ENCODE results near the gene INPP5D.
"Not testable (repeated sequence)": the region's sequence is repeated elsewhere in the genome, so short reads cannot be mapped to it uniquely, and the experiment has no call there.

The INPP5D gene

DNA sequence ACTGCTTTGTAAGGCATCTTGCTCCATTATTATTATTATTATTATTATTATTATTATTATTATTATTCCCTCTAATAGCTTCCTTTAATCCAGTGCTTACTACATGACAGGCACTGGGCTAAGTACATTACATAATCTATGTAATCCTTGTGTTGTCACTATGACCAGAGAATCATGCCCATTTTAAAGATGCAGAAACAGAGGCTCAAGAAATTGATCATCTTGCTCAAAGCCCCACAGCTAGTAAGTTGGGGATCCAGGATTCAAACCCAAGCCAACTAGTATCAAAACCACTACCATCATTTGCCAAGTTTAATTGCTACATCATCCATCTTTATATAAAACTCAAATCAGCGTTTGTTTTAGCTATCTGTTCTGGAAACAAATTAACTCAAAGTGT, 46.5 kb upstream of the INPP5D start:
- DNase-seq: no peak
- TF ChIP-seq, protein P1, sequence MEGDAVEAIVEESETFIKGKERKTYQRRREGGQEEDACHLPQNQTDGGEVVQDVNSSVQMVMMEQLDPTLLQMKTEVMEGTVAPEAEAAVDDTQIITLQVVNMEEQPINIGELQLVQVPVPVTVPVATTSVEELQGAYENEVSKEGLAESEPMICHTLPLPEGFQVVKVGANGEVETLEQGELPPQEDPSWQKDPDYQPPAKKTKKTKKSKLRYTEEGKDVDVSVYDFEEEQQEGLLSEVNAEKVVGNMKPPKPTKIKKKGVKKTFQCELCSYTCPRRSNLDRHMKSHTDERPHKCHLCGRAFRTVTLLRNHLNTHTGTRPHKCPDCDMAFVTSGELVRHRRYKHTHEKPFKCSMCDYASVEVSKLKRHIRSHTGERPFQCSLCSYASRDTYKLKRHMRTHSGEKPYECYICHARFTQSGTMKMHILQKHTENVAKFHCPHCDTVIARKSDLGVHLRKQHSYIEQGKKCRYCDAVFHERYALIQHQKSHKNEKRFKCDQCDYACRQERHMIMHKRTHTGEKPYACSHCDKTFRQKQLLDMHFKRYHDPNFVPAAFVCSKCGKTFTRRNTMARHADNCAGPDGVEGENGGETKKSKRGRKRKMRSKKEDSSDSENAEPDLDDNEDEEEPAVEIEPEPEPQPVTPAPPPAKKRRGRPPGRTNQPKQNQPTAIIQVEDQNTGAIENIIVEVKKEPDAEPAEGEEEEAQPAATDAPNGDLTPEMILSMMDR (IDR thresholded peaks at IDR 0.05; ENCODE audit: borderline replicate concordance, extremely low read depth, low read length, poor library complexity, severe bottlenecking): no peak
- no peak for TF ChIP-seq EZH2 (IDR thresholded peaks at IDR 0.05; ENCODE audit: borderline replicate concordance, low read depth, low read length, severe bottlenecking)
- Histone ChIP-seq H3K27ac (ENCODE audit: low read length) (no peak overlapping the region), H3K27me3 (ENCODE audit: insufficient read depth, low read length, poor library complexity) (no peaks in the 10 kb centered on the region), H3K4me2 (ENCODE audit: insufficient read depth, low read length) (no peak overlapping the region), H3K9me3 (ENCODE audit: insufficient read depth, low read length, severe bottlenecking) (no peaks in the 10 kb centered on the region), H2AFZ (ENCODE audit: low read depth, low read length) (no peak overlapping the region), H3K4me1 (ENCODE audit: insufficient read depth, low read length) (no peaks in the 10 kb centered on the region), H4K20me1 (ENCODE audit: insufficient read depth, low read length) (no peaks in the 10 kb centered on the region), H3K36me3 (ENCODE audit: insufficient read depth, low read length) (no peaks in the 10 kb centered on the region), H3K4me3 (ENCODE audit: low read depth in 1 of 2, low read length in 2 of 2) (no peak overlapping the region), H3K9ac (ENCODE audit: low read depth, low read length) (no peak overlapping the region), H3K79me2 (ENCODE audit: insufficient read depth, low read length) (no peaks in the 10 kb centered on the region)
- no peak for ATAC-seq (ENCODE audit: insufficient read depth, low read depth)

DNA sequence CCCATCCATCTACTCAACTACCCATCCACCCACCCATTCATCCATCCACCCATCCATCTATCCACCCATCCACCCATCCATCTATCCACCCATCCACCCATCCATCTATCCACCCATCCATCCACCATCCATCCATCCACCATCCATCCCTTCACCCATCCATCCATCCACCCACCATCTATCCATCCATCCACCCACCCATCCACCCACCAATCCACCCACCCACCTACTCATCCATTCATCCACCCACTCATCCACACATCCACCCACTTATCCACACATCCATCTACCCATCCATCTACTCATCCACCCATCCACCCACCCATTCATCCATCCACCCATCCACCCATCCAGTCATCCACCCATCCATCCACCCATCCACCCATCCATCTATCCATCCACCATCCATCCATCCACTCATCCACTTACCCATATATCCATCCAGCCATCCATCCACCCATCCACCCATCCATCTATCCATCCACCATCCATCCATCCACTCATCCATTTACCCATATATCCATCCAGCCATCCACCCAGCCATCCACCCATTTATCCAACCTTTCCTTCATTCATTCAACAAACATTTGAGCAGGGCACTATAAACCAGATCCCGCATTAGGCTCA, 45.0 kb upstream of the INPP5D start:
- no peak overlapping the region for H3K4me2 ChIP-seq (ENCODE audit: insufficient read depth, low read length)
- H3K27ac ChIP-seq (ENCODE audit: low read length): no peak overlapping the region
- no peak overlapping the region for H2AFZ ChIP-seq (ENCODE audit: low read depth, low read length)
- no peaks in the 10 kb centered on the region for H4K20me1 ChIP-seq (ENCODE audit: insufficient read depth, low read length)
- DNase-seq (no peak), ATAC-seq (ENCODE audit: insufficient read depth, low read depth) (no peak)
- no peak overlapping the region for H3K4me3 ChIP-seq (ENCODE audit: low read depth in 1 of 2, low read length in 2 of 2)
- TF ChIP-seq, protein P1 (IDR thresholded peaks at IDR 0.05; ENCODE audit: borderline replicate concordance, extremely low read depth, low read length, poor library complexity, severe bottlenecking): no peak
- no peak for TF ChIP-seq EZH2 (IDR thresholded peaks at IDR 0.05; ENCODE audit: borderline replicate concordance, low read depth, low read length, severe bottlenecking)
- no peak overlapping the region for H3K9ac ChIP-seq (ENCODE audit: low read depth, low read length)
- H3K79me2 ChIP-seq (ENCODE audit: insufficient read depth, low read length): no peaks in the 10 kb centered on the region
- H3K36me3 ChIP-seq (ENCODE audit: insufficient read depth, low read length): no peaks in the 10 kb centered on the region
- no peaks in the 10 kb centered on the region for H3K4me1 ChIP-seq (ENCODE audit: insufficient read depth, low read length)
- H3K27me3 ChIP-seq (ENCODE audit: insufficient read depth, low read length, poor library complexity): no peaks in the 10 kb centered on the region
- H3K9me3 ChIP-seq (ENCODE audit: insufficient read depth, low read length, severe bottlenecking): no peaks in the 10 kb centered on the region

DNA sequence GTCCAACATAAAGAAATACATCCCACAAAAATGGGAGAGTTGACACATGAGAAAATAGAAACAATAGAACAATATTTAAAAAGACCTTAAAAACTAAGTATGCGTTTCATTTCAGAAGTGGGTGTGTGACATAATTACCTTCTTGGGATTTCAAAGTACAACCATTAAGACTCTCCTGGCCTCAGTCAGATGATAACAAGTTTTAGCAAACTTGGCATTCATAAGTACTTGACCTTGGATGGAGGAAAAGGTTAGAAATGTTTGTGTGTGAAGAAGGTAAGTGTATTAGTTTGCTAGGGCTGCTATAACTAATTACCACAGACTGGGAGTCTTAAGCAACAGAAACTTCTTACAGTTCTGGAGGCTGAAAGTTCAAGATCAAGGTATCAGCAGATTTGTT, 42.2 kb upstream of the INPP5D start:
- Histone ChIP-seq H4K20me1 (ENCODE audit: insufficient read depth, low read length) (no peaks in the 10 kb centered on the region), H3K27me3 (ENCODE audit: insufficient read depth, low read length, poor library complexity) (no peaks in the 10 kb centered on the region), H3K36me3 (ENCODE audit: insufficient read depth, low read length) (no peaks in the 10 kb centered on the region), H3K4me1 (ENCODE audit: insufficient read depth, low read length) (no peaks in the 10 kb centered on the region), H3K9ac (ENCODE audit: low read depth, low read length) (no peak overlapping the region), H3K9me3 (ENCODE audit: insufficient read depth, low read length, severe bottlenecking) (no peaks in the 10 kb centered on the region), H3K4me2 (ENCODE audit: insufficient read depth, low read length) (no peak overlapping the region), H3K79me2 (ENCODE audit: insufficient read depth, low read length) (no peaks in the 10 kb centered on the region), H3K27ac (ENCODE audit: low read length) (no peak overlapping the region), H2AFZ (ENCODE audit: low read depth, low read length) (no peak overlapping the region), H3K4me3 (ENCODE audit: low read depth in 1 of 2, low read length in 2 of 2) (no peak overlapping the region)
- ATAC-seq (ENCODE audit: insufficient read depth, low read depth) (no peak), DNase-seq (no peak)
- TF ChIP-seq, protein P1 (IDR thresholded peaks at IDR 0.05; ENCODE audit: borderline replicate concordance, extremely low read depth, low read length, poor library complexity, severe bottlenecking): no peak
- no peak for TF ChIP-seq EZH2 (IDR thresholded peaks at IDR 0.05; ENCODE audit: borderline replicate concordance, low read depth, low read length, severe bottlenecking)

DNA sequence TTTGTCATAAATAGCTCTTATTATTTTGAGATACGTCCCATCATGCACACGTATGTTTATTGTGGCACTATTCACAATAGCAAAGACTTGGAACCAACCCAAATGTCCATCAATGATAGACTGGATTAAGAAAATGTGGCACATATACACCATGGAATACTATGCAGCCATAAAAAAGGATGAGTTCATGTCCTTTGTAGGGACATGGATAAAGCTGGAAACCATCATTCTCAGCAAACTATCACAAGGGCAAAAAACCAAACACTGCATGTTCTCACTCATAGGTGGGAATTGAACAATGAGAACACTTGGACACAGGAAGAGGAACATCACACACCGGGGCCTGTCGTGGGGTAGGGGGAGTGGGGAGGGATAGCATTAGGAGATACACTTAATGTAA, 40.5 kb upstream of the INPP5D start:
- DNase-seq: not testable (repeated sequence)

More for the DNA sequence above, 40.5 kb upstream of the INPP5D start:
- H2AFZ ChIP-seq (ENCODE audit: low read depth, low read length); H4K20me1 ChIP-seq (ENCODE audit: insufficient read depth, low read length); H3K9me3 ChIP-seq (ENCODE audit: insufficient read depth, low read length, severe bottlenecking); H3K27me3 ChIP-seq (ENCODE audit: insufficient read depth, low read length, poor library complexity); H3K4me1 ChIP-seq (ENCODE audit: insufficient read depth, low read length); H3K4me3 ChIP-seq (ENCODE audit: low read depth in 1 of 2, low read length in 2 of 2); H3K36me3 ChIP-seq (ENCODE audit: insufficient read depth, low read length); H3K4me2 ChIP-seq (ENCODE audit: insufficient read depth, low read length); H3K9ac ChIP-seq (ENCODE audit: low read depth, low read length); H3K79me2 ChIP-seq (ENCODE audit: insufficient read depth, low read length); H3K27ac ChIP-seq (ENCODE audit: low read length); ATAC-seq (ENCODE audit: insufficient read depth, low read depth): not testable (repeated sequence)
